Caco-2 (cell line): ENCODE results near the gene EFHC1. TPM values are rescaled to one million over a fixed set of nuclear protein-coding genes. Genes with fewer than 3 reads are reported as not detected.

Source experiments
- BruUV-seq: library from RNA; stranded (reverse); fragments of 400-500 nt; replicated peaks from 2 replicates; lab custom pipeline; 2021; lab: Mats Ljungman, UMichigan
- CTCF ChIA-PET: fragments of 300-600 bp; sonication (Branson Sonifier 250); formaldehyde crosslinking; loops from one replicate; lab custom pipeline; 2022; ENCODE audit warnings: antibody characterized with exemption; lab: Charles Lee
- POLR2A ChIA-PET: fragments of 300-600 bp; sonication (Branson Sonifier 250); formaldehyde crosslinking; loops from one replicate; lab custom pipeline; 2022; ENCODE audit warnings: antibody characterized with exemption; lab: Charles Lee
- DNase-seq, 2 experiments: peaks; one replicate each; pipeline versions ENCODE4 v3.0.0 to v3.0.0-alpha.2; 2020 to 2022
- H3K27me3 ChIP-seq: replicated peaks from 2 replicates; pipeline ENCODE4 v1.6.0; 2011; ENCODE audit warnings: low read length; ENCODE audit not compliant: control insufficient read depth, insufficient read depth
- H3K36me3 ChIP-seq: 2 replicates; pipeline ENCODE4 v1.5.1; 2011; ENCODE audit warnings: low read length; ENCODE audit not compliant: control insufficient read depth, insufficient read depth
- H3K4me1 ChIP-seq: fragments of 250-450 bp; sonication (Bioruptor Pico); 2 replicates; pipeline ENCODE4 v1.5.1; 2020; ENCODE audit warnings: mild to moderate bottlenecking
- H3K4me3 ChIP-seq: 2 replicates; pipeline ENCODE4 v1.5.1; 2011; ENCODE audit warnings: low read depth, mild to moderate bottlenecking, control low read depth, low read length
- H3K9me3 ChIP-seq: fragments of 250-450 bp; sonication (Bioruptor Pico); 2 replicates; pipeline ENCODE4 v1.5.1; 2020; ENCODE audit warnings: mild to moderate bottlenecking, moderate library complexity
- H3K27ac Mint-ChIP-seq: one replicate; pipeline ENCODE4 v1.8.0; 2022; ENCODE audit warnings: mixed read lengths; ENCODE audit not compliant: unreplicated experiment
- H3K27me3 Mint-ChIP-seq: one replicate; pipeline ENCODE4 v1.8.0; 2022; ENCODE audit warnings: mixed read lengths; ENCODE audit not compliant: insufficient read depth, unreplicated experiment
- H3K36me3 Mint-ChIP-seq: one replicate; pipeline ENCODE4 v1.8.0; 2022; ENCODE audit warnings: mild to moderate bottlenecking, mixed read lengths; ENCODE audit not compliant: insufficient read depth, unreplicated experiment
- H3K4me1 Mint-ChIP-seq: one replicate; pipeline ENCODE4 v1.8.0; 2022; ENCODE audit warnings: low read depth, mixed read lengths; ENCODE audit not compliant: unreplicated experiment
- H3K4me3 Mint-ChIP-seq: one replicate; pipeline ENCODE4 v1.8.0; 2022; ENCODE audit warnings: mild to moderate bottlenecking, moderate library complexity, mixed read lengths; ENCODE audit not compliant: unreplicated experiment
- H3K9me3 Mint-ChIP-seq: one replicate; pipeline ENCODE4 v1.8.0; 2022; ENCODE audit warnings: mixed read lengths; ENCODE audit not compliant: unreplicated experiment
- CTCF ChIP-seq, 2 experiments: fragments of 200-600 bp in 1 of 2; IDR thresholded peaks; 1 replicate in 1 of 2; 2 replicates in 1 of 2; pipeline versions ENCODE4 v1.5.1 to v1.8.0; 2011 to 2022; ENCODE audit warnings: antibody characterized with exemption in 1 of 2, control low read depth in 1 of 2, inconsistent platforms in 1 of 2, low read depth in 1 of 2, low read length in 1 of 2, mild to moderate bottlenecking in 1 of 2, moderate library complexity in 1 of 2; ENCODE audit not compliant: insufficient read depth in 1 of 2, severe bottlenecking in 1 of 2, unreplicated experiment in 1 of 2
- intact Hi-C: fragments of 100-400 bp; cut with micrococcal nuclease; formaldehyde crosslinking; loops from one replicate; pipeline ENCODE4 v1.10.0; 2022; ENCODE audit not compliant: unreplicated experiment
- total RNA-seq: library from RNA; stranded (reverse); gene quantifications from 2 replicates; pipeline ENCODE4 v1.2.3, GENCODE V29; 2022

Gene EFHC1
- total RNA-seq, 1 experiment from 2014 or later, result 14.6 TPM

- POLR2A ChIA-PET, result no interaction called here
- Mint-ChIP-seq H3K27me3 (no peaks in the 10 kb centered on the region), H3K4me1 (no peaks in the 10 kb centered on the region), H3K27ac (no peak overlapping the region), H3K9me3 (peaks cover 12% of the 10 kb centered on the region), H3K36me3 (peaks cover 12% of the 10 kb centered on the region), H3K4me3 (no peak overlapping the region)
- Histone ChIP-seq H3K36me3 (no peaks in the 10 kb centered on the region), H3K27me3 (no peaks in the 10 kb centered on the region), H3K4me1 (no peaks in the 10 kb centered on the region), H3K4me3 (no peak overlapping the region), H3K9me3 (no peaks in the 10 kb centered on the region)
- intact Hi-C loops, result no loop called here
- no TSS peak for BruUV-seq
- CTCF ChIA-PET, result no interaction called here
- no peak for DNase-seq
- TF ChIP-seq CTCF (IDR thresholded peaks at IDR 0.05; ENCODE audit: insufficient read depth in 1 of 2, low read depth in 1 of 2, low read length in 1 of 2, severe bottlenecking in 1 of 2, unreplicated experiment in 1 of 2), result no peak
Measured at GRCh38 chr6:52376763-52377162, 43.4 kb upstream of the EFHC1 start.

- no peaks in the 10 kb centered on the region for H3K9me3 ChIP-seq
- intact Hi-C loops, result no loop called here
- H3K9me3 Mint-ChIP-seq, result peaks cover 12% of the 10 kb centered on the region
- BruUV-seq, result no TSS peak
- H3K27me3 ChIP-seq, result no peaks in the 10 kb centered on the region
- POLR2A ChIA-PET, result no interaction called here
- H3K36me3 Mint-ChIP-seq, result peaks cover 12% of the 10 kb centered on the region
- H3K27me3 Mint-ChIP-seq, result no peaks in the 10 kb centered on the region
- no peaks in the 10 kb centered on the region for H3K4me1 ChIP-seq
- CTCF ChIA-PET, result no interaction called here
- no peak overlapping the region for H3K4me3 Mint-ChIP-seq
- H3K27ac Mint-ChIP-seq, result no peak overlapping the region
- H3K4me3 ChIP-seq, result no peak overlapping the region
- DNase-seq, result no peak
- H3K36me3 ChIP-seq, result no peaks in the 10 kb centered on the region
- TF ChIP-seq CTCF (IDR thresholded peaks at IDR 0.05; ENCODE audit: insufficient read depth in 1 of 2, low read depth in 1 of 2, low read length in 1 of 2, severe bottlenecking in 1 of 2, unreplicated experiment in 1 of 2), result no peak
- no peaks in the 10 kb centered on the region for H3K4me1 Mint-ChIP-seq
Measured at GRCh38 chr6:52377538-52378221, 42.5 kb upstream of the EFHC1 start.

GRCh38 chr6:52381249-52381648, 38.9 kb upstream of the EFHC1 start:
- TF ChIP-seq CTCF (IDR thresholded peaks at IDR 0.05; ENCODE audit: insufficient read depth in 1 of 2, low read depth in 1 of 2, low read length in 1 of 2, severe bottlenecking in 1 of 2, unreplicated experiment in 1 of 2), result no peak
- DNase-seq, result no peak
- ChIA-PET CTCF (no interaction called here), POLR2A (no interaction called here)
- Mint-ChIP-seq H3K27ac (no peak overlapping the region), H3K4me3 (no peak overlapping the region), H3K36me3 (peaks cover 6% of the 10 kb centered on the region), H3K27me3 (no peaks in the 10 kb centered on the region), H3K9me3 (no peaks in the 10 kb centered on the region), H3K4me1 (no peaks in the 10 kb centered on the region)
- no peaks in the 10 kb centered on the region for H3K9me3 ChIP-seq
- H3K4me3 ChIP-seq, result no peak overlapping the region
- BruUV-seq, result no TSS peak
- no peaks in the 10 kb centered on the region for H3K4me1 ChIP-seq
- no peaks in the 10 kb centered on the region for H3K36me3 ChIP-seq
- intact Hi-C loops, result no loop called here
- H3K27me3 ChIP-seq, result no peaks in the 10 kb centered on the region
